ENCODE data around the gene EVI2A.

The EVI2A gene

DNA sequence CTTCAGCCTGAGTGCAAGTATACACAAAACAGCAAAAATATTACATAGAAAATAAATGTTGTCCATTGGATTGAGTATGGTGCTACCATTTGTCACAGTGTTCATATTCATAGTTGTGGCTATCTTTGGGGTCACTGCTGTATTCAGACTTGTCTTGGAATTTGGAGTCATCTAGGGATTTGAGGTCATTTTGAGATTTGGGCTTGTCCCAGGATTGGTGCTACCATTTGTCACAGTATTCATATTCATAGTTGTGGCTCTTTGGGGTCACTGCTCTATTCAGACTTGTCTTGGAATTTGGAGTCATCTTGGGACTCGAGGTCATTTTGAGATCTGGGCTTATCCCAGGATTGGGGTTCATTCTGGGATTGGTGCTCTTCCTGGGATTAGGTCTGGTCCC lies 49.2 kb downstream of the EVI2A start:
- no peak for DNase-seq

- no peak for DNase-seq
Observed at GRCh38 chr17:31269578-31269983, 51.8 kb downstream of the EVI2A start.

DNA sequence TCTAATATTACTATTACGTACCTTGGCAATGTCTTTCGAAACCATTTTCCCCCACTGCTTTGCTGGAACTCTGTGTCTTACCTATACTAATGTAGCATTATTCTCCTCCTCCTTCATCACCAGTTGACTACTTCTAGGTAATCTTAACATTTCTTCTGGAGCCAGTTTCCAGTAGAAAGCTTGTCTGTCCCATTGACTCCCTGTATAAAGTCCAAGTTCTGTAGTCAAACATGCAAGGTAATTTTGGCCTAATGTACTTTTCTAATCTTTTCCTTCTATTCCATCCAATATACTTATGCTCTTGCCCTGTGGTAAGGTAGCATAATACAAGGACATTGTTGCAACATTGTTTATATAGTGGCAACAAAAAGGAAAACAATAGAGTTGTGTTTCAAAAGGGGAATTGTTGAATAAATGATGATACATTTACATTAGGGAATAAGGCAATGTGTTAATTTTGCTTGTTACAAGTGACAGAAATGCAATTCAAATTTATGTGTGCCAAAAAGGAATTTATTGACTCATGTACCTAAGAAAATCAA lies 52.3 kb downstream of the EVI2A start:
- DNase-seq, result no peak

Data from activated CD8-positive, alpha-beta memory T cell treated with anti-CD3 and anti-CD28 coated beads for 24 hours (primary cell).